Activated CD8-positive, alpha-beta T cell treated with anti-CD3 and anti-CD28 coated beads for 36 hours (primary cell): ENCODE data around the gene CCDC74B. TPM values are rescaled to one million over a fixed set of nuclear protein-coding genes. Genes with fewer than 3 reads are reported as not detected.
A peak's percentile ranks its signal among the peaks of the same experiment; 100 is the strongest.
"Not testable (repeated sequence)": the region's sequence is repeated elsewhere in the genome, so short reads cannot be mapped to it uniquely, and the experiment has no call there.

Experiments used
- ATAC-seq: fragments of 200-7000 bp; cut with Tn5 transposase; one replicate; pipeline ENCODE4 v1.10.0; 2021; ENCODE audit warnings: mild to moderate bottlenecking, moderate library complexity
- CTCF ChIA-PET: fragments of 350-600 bp; sonication (Branson Sonifier 250); formaldehyde crosslinking; loops from one replicate; lab custom pipeline; 2021; ENCODE audit warnings: antibody characterized with exemption; lab: Charles Lee
- POLR2A ChIA-PET: fragments of 350-600 bp; sonication (Branson Sonifier 250); formaldehyde crosslinking; loops from one replicate; lab custom pipeline; 2021; ENCODE audit warnings: antibody characterized with exemption; lab: Charles Lee
- DNase-seq: peaks from one replicate; pipeline ENCODE4 v3.0.0-alpha.2; 2020
- H3K27ac Mint-ChIP-seq: one replicate; pipeline ENCODE4 v1.8.0; 2021; ENCODE audit warnings: mild to moderate bottlenecking, mixed read lengths
- H3K27me3 Mint-ChIP-seq: one replicate; pipeline ENCODE4 v1.8.0; 2021; ENCODE audit warnings: mixed read lengths
- H3K36me3 Mint-ChIP-seq: one replicate; pipeline ENCODE4 v1.8.0; 2021; ENCODE audit warnings: low read depth, mixed read lengths
- H3K4me1 Mint-ChIP-seq: one replicate; pipeline ENCODE4 v1.8.0; 2021; ENCODE audit warnings: low read depth, mixed read lengths
- H3K4me3 Mint-ChIP-seq: one replicate; pipeline ENCODE4 v1.8.0; 2021; ENCODE audit warnings: mild to moderate bottlenecking, moderate library complexity, mixed read lengths
- H3K9me3 Mint-ChIP-seq: one replicate; pipeline ENCODE4 v1.8.0; 2021; ENCODE audit warnings: mixed read lengths
- CTCF ChIP-seq: fragments of 200-600 bp; IDR thresholded peaks from one replicate; pipeline ENCODE4 v1.8.0; 2022; ENCODE audit warnings: antibody characterized with exemption, mild to moderate bottlenecking
- intact Hi-C: fragments of 100-400 bp; cut with micrococcal nuclease; formaldehyde crosslinking; loops from one replicate; pipeline ENCODE4 v1.10.0; 2022
- total RNA-seq, 2 experiments: library from RNA; stranded (reverse); gene quantifications; one replicate each; pipeline ENCODE4 v1.2.3, GENCODE V29; 2021

Gene CCDC74B
- total RNA-seq, 2 experiments from 2014 or later: 3.0 to 3.5 TPM

GRCh38 chr2:130158631-130159030 is 13.7 kb upstream of the CCDC74B start:
- Mint-ChIP-seq H3K4me3 (no peak overlapping the region), H3K4me1 (peaks cover 13% of the 10 kb centered on the region), H3K27me3 (no peaks in the 10 kb centered on the region), H3K27ac (peak overlapping the region; percentile 69), H3K36me3 (peaks cover 16% of the 10 kb centered on the region), H3K9me3 (no peaks in the 10 kb centered on the region)
- intact Hi-C loops: no loop called here
- no peak for TF ChIP-seq CTCF
- ATAC-seq (no peak), DNase-seq (no peak)
- CTCF ChIA-PET: no interaction called here
- POLR2A ChIA-PET: interaction anchor here (2.1 kb wide), 1 partner anchor 12 kb away, joined by 7 read pairs; no protein-coding TSS in a partner anchor

- Mint-ChIP-seq H3K4me1 (peaks cover 13% of the 10 kb centered on the region), H3K36me3 (peaks cover 18% of the 10 kb centered on the region), H3K27ac (peak overlapping the region; percentile 69)
- CTCF ChIA-PET, H3K27me3 Mint-ChIP-seq, intact Hi-C loops, H3K9me3 Mint-ChIP-seq, H3K4me3 Mint-ChIP-seq: not testable (repeated sequence)
- peak; percentile 49 for ATAC-seq
- peak; percentile 41 for DNase-seq
- POLR2A ChIA-PET: interaction anchor here (2.1 kb wide), 1 partner anchor 13 kb away, joined by 7 read pairs; no protein-coding TSS in a partner anchor
Observed at GRCh38 chr2:130157825-130158514, 13.1 kb upstream of the CCDC74B start.

GRCh38 chr2:130157354-130157753 is 12.4 kb upstream of the CCDC74B start:
- Mint-ChIP-seq H3K4me1 (peaks cover 13% of the 10 kb centered on the region), H3K36me3 (peaks cover 18% of the 10 kb centered on the region)
- CTCF ChIA-PET, H3K27me3 Mint-ChIP-seq, H3K4me3 Mint-ChIP-seq, H3K9me3 Mint-ChIP-seq, H3K27ac Mint-ChIP-seq, intact Hi-C loops, DNase-seq: not testable (repeated sequence)
- POLR2A ChIA-PET: interaction anchor here (2.1 kb wide), 1 partner anchor 13 kb away, joined by 7 read pairs; no protein-coding TSS in a partner anchor
- peak; percentile 18 for ATAC-seq

- ChIA-PET CTCF (no interaction called here), POLR2A (no interaction called here)
- no peak for DNase-seq
- Mint-ChIP-seq H3K27me3 (no peaks in the 10 kb centered on the region), H3K4me3 (no peak overlapping the region), H3K27ac (no peak overlapping the region), H3K36me3 (peaks cover 18% of the 10 kb centered on the region), H3K4me1 (peaks cover 13% of the 10 kb centered on the region), H3K9me3 (no peaks in the 10 kb centered on the region)
- no peak for ATAC-seq
- intact Hi-C loops: no loop called here
- no peak for TF ChIP-seq CTCF
Observed at GRCh38 chr2:130156624-130157004, 11.7 kb upstream of the CCDC74B start.

- H3K9me3 Mint-ChIP-seq, H3K27me3 Mint-ChIP-seq, H3K4me3 Mint-ChIP-seq, H3K27ac Mint-ChIP-seq, intact Hi-C loops, POLR2A ChIA-PET, CTCF ChIA-PET: not testable (repeated sequence)
- DNase-seq (peak; percentile 36), ATAC-seq (peak; percentile 43)
- Mint-ChIP-seq H3K36me3 (peaks cover 18% of the 10 kb centered on the region), H3K4me1 (peaks cover 13% of the 10 kb centered on the region)
Observed at GRCh38 chr2:130155956-130156623, 11.2 kb upstream of the CCDC74B start.

GRCh38 chr2:130154773-130155765 is 10.2 kb upstream of the CCDC74B start:
- Mint-ChIP-seq H3K4me1 (peaks cover 13% of the 10 kb centered on the region), H3K27ac (no peak overlapping the region), H3K4me3 (no peak overlapping the region), H3K27me3 (no peaks in the 10 kb centered on the region), H3K9me3 (no peaks in the 10 kb centered on the region), H3K36me3 (peaks cover 20% of the 10 kb centered on the region)
- DNase-seq (no peak), ATAC-seq (no peak)
- POLR2A ChIA-PET: no interaction called here
- intact Hi-C loops: no loop called here
- no peak for TF ChIP-seq CTCF
- CTCF ChIA-PET: no interaction called here

- POLR2A ChIA-PET, intact Hi-C loops, H3K4me3 Mint-ChIP-seq, ATAC-seq, DNase-seq, H3K27ac Mint-ChIP-seq, H3K27me3 Mint-ChIP-seq, H3K9me3 Mint-ChIP-seq, CTCF ChIA-PET: not testable (repeated sequence)
- peaks cover 13% of the 10 kb centered on the region for H3K4me1 Mint-ChIP-seq
- H3K36me3 Mint-ChIP-seq: peaks cover 21% of the 10 kb centered on the region
Observed at GRCh38 chr2:130154423-130154770, 9.5 kb upstream of the CCDC74B start.

GRCh38 chr2:130153721-130154422 is 9.0 kb upstream of the CCDC74B start:
- H3K27ac Mint-ChIP-seq, CTCF ChIA-PET, DNase-seq, H3K4me3 Mint-ChIP-seq, H3K9me3 Mint-ChIP-seq, ATAC-seq, POLR2A ChIA-PET, intact Hi-C loops, H3K27me3 Mint-ChIP-seq: not testable (repeated sequence)
- Mint-ChIP-seq H3K4me1 (peaks cover 13% of the 10 kb centered on the region), H3K36me3 (peaks cover 21% of the 10 kb centered on the region)
